GM10847 (cell line): ENCODE measurements around the gene EPHA4.

Source experiments
- POLR2A ChIP-seq: IDR thresholded peaks from 2 replicates; pipeline ENCODE4 v1.6.1; 2011; ENCODE audit not compliant: insufficient read length; ENCODE audit errors: extremely low read depth

EPHA4 gene

GRCh38 chr2:221530653-221531037 is 41.5 kb downstream of the EPHA4 start:
- no peak for TF ChIP-seq POLR2A

GRCh38 chr2:221529943-221530652 is 42.0 kb downstream of the EPHA4 start:
- TF ChIP-seq POLR2A, result no peak

GRCh38 chr2:221529177-221529942 is 42.7 kb downstream of the EPHA4 start:
- no peak for TF ChIP-seq POLR2A

- TF ChIP-seq POLR2A, result no peak
These were observed 44.3 kb downstream of the EPHA4 start for GRCh38 chr2:221527776-221528309.

GRCh38 chr2:221524158-221524557 is 47.9 kb downstream of the EPHA4 start:
- no peak for TF ChIP-seq POLR2A

GRCh38 chr2:221521233-221521845 is 50.8 kb downstream of the EPHA4 start:
- TF ChIP-seq POLR2A, result no peak

GRCh38 chr2:221518935-221519625 is 53.0 kb downstream of the EPHA4 start:
- TF ChIP-seq POLR2A, result no peak

- TF ChIP-seq POLR2A, result no peak
These were observed 53.7 kb downstream of the EPHA4 start for GRCh38 chr2:221518201-221518934.

GRCh38 chr2:221517696-221518151 is 54.4 kb downstream of the EPHA4 start:
- TF ChIP-seq POLR2A, result no peak

GRCh38 chr2:221517146-221517695 is 54.9 kb downstream of the EPHA4 start:
- no peak for TF ChIP-seq POLR2A

- no peak for TF ChIP-seq POLR2A
These were observed 56.2 kb downstream of the EPHA4 start for GRCh38 chr2:221515864-221516263.

GRCh38 chr2:221514305-221515040 is 57.6 kb downstream of the EPHA4 start:
- no peak for TF ChIP-seq POLR2A

GRCh38 chr2:221513232-221513631 is 58.9 kb downstream of the EPHA4 start:
- no peak for TF ChIP-seq POLR2A

- no peak for TF ChIP-seq POLR2A
These were observed 65.6 kb downstream of the EPHA4 start for GRCh38 chr2:221506469-221506868.
